Kidney (tissue), 14 donors: ENCODE results near the gene ITGA2. TPM values are rescaled to one million over a fixed set of nuclear protein-coding genes. Genes with fewer than 3 reads are reported as not detected.
"Not testable (repeated sequence)": the region's sequence is repeated elsewhere in the genome, so short reads cannot be mapped to it uniquely, and the experiment has no call there.

ENCODE experiments used
- DNase-seq, 5 donors: peaks; one replicate each; pipeline ENCODE4 v3.0.0-alpha.2; 2013 to 2020
- FAIRE-seq: peaks from 2 replicates; lab custom pipeline; 2012; peaks lifted over from hg19 to GRCh38; lab: Jason Lieb, UNC
- H3K27ac ChIP-seq, 2 donors: one replicate each; pipeline ENCODE4 v1.7.0; 2013; ENCODE audit warnings: low read depth in 2 of 2, low read length in 2 of 2, inconsistent platforms in 1 of 2
- H3K27me3 ChIP-seq: one replicate; pipeline ENCODE4 v1.7.1; 2013; ENCODE audit warnings: low read length, inconsistent platforms; ENCODE audit not compliant: control insufficient read depth, insufficient read depth
- H3K36me3 ChIP-seq, 3 donors: one replicate each; pipeline versions ENCODE4 v1.7.0 to v1.7.1; 2013; ENCODE audit warnings: low read length in 3 of 3, control low read depth in 1 of 3, inconsistent platforms in 1 of 3; ENCODE audit not compliant: insufficient read depth in 3 of 3, control insufficient read depth in 2 of 3
- H3K4me1 ChIP-seq, 3 donors: one replicate each; pipeline versions ENCODE4 v1.7.0 to v1.7.1; 2013; ENCODE audit warnings: low read length in 3 of 3, inconsistent platforms in 1 of 3, low read depth in 1 of 3; ENCODE audit not compliant: control insufficient read depth in 2 of 3, insufficient read depth in 2 of 3
- H3K4me3 ChIP-seq, 3 donors: one replicate each; pipeline versions ENCODE4 v1.7.0 to v1.8.1; 2013; ENCODE audit warnings: low read length in 3 of 3, control low read depth in 1 of 3, inconsistent platforms in 1 of 3
- H3K9ac ChIP-seq, 3 donors: one replicate each; pipeline versions ENCODE4 v1.7.0 to v1.7.1; 2013; ENCODE audit warnings: low read length in 3 of 3, control low read depth in 1 of 3, inconsistent platforms in 1 of 3
- H3K9me3 ChIP-seq, 3 donors: one replicate each; pipeline versions ENCODE4 v1.7.0 to v1.7.1; 2013; ENCODE audit warnings: low read length in 3 of 3, control low read depth in 1 of 3, inconsistent platforms in 1 of 3; ENCODE audit not compliant: control insufficient read depth in 2 of 3, insufficient read depth in 1 of 3
- intact Hi-C: fragments of 100-400 bp; cut with DNase I; formaldehyde crosslinking; loops from one replicate; pipeline ENCODE4 v1.11.1; 2022
- polyA plus RNA-seq: library from polyadenylated mRNA; stranded (reverse); fragments of 350-450 nt; fragmentation: Illumina TruSeq; extraction: RNeasy Lipid Tissue Mini Kit (QIAGEN cat#74804); gene quantifications from one replicate; pipeline ENCODE4 v1.2.3, GENCODE V29; 2014; ENCODE audit warnings: low read depth, low replicate concordance; ENCODE audit not compliant: insufficient read depth
- total RNA-seq: library from RNA; stranded (reverse); fragmentation: NEBNext Ultra II Directional; extraction: Animal tissue kit (Norgen Biotek cat#: 25700); gene quantifications from one replicate; pipeline ENCODE4 v1.2.1, GENCODE V29; 2021
- TF ChIP-seq, protein P1 (sequence below): IDR thresholded peaks from 3 replicates; pipeline ENCODE4 v1.5.1; 2012; ENCODE audit warnings: mild to moderate bottlenecking, moderate library complexity, borderline replicate concordance; ENCODE audit not compliant: insufficient read depth; ENCODE audit errors: extremely low read depth
- donor health status: control.
- donor health status: control.
- donor health status: control.
- donor health status: control.
- donor health status: control.
- donor health status: DM: yes; HTN: yes; CAD: no.
- donor health status: Normal renal cell carcinoma (clear cell type).

Gene ITGA2
- total and polyA plus RNA-seq, 2 donors from 2014 or later: 4.9 to 44.5 TPM

DNA sequence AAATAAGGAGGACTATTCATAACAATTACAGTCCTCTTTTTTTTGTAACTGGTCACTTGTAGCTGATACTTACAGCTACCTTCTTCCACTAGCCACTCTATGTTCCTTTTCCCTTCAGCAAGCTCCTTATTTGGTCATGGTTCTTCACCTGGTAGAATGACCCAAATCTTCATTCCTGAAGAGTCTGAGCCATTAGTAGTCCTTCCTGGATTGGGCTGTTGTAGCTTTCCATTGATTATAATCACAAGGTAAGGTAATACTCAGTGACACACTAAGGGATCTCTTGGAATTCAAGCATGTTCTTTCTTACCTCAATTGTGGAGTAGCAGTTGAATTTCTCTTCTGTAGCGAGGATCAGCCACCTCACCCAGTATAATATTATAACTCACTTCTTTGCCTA is 25.5 kb upstream of the ITGA2 start:
- Histone ChIP-seq H3K4me3 (no peak overlapping the region), H3K27ac (no peak overlapping the region), H3K4me1 (peaks cover 0 to 3% (median 0%) of the 10 kb centered on the region in 3 donors), H3K9me3 (no peaks in the 10 kb centered on the region), H3K27me3 (no peaks in the 10 kb centered on the region), H3K9ac (no peak overlapping the region), H3K36me3 (no peaks in the 10 kb centered on the region)
- FAIRE-seq (no peak), DNase-seq (no peak)
- TF ChIP-seq, protein P1, sequence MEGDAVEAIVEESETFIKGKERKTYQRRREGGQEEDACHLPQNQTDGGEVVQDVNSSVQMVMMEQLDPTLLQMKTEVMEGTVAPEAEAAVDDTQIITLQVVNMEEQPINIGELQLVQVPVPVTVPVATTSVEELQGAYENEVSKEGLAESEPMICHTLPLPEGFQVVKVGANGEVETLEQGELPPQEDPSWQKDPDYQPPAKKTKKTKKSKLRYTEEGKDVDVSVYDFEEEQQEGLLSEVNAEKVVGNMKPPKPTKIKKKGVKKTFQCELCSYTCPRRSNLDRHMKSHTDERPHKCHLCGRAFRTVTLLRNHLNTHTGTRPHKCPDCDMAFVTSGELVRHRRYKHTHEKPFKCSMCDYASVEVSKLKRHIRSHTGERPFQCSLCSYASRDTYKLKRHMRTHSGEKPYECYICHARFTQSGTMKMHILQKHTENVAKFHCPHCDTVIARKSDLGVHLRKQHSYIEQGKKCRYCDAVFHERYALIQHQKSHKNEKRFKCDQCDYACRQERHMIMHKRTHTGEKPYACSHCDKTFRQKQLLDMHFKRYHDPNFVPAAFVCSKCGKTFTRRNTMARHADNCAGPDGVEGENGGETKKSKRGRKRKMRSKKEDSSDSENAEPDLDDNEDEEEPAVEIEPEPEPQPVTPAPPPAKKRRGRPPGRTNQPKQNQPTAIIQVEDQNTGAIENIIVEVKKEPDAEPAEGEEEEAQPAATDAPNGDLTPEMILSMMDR: no peak
- intact Hi-C loops: no loop called here

DNA sequence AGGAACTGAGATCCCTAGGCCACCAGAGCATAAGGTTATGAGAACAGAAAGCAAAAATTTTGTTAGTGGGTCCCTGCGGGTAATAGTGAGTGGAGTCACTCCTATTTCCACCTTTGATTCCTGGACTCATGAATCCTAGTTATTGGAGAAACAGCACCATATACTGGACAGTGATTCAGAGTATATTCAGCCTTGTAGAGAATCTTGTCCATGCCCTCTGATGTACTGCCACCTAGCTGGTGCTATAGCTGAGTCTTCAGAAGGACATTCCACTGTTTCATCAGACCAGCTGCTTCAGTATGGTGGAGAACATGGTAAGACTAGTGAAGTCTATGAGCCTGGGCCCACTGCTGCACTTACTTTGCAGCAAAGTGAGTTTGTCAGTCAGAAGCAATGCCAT is 25.0 kb upstream of the ITGA2 start:
- Histone ChIP-seq H3K36me3 (no peaks in the 10 kb centered on the region), H3K4me3 (no peak overlapping the region), H3K4me1 (peaks cover 0 to 3% (median 0%) of the 10 kb centered on the region in 3 donors), H3K27me3 (no peaks in the 10 kb centered on the region), H3K9me3 (no peaks in the 10 kb centered on the region), H3K9ac (no peak overlapping the region), H3K27ac (no peak overlapping the region)
- FAIRE-seq: no peak
- DNase-seq: no peak
- TF ChIP-seq, protein P1: no peak
- intact Hi-C loops: no loop called here

DNA sequence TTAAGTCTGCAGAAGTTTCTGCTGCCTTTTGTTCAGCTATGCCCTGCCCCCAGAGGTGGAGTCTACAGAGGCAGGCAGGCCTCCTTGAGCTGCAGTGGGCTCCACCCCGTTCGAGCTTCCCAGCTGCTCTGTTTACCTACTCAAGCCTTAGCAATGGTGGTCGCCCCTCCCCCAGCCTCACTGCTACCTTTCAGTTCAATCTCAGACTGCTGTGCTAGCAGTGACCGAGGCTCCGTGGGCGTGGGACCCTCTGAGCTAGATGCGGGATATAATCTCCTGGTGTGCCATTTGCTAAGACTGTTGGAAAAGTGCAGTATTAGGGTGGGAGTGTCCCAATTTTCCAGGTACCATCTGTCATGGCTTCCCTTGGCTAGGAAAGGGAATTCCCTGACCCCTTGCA is 13.0 kb upstream of the ITGA2 start:
- H3K9me3 ChIP-seq, DNase-seq, intact Hi-C loops, H3K36me3 ChIP-seq, H3K27me3 ChIP-seq, FAIRE-seq, H3K4me1 ChIP-seq, H3K4me3 ChIP-seq, H3K9ac ChIP-seq, H3K27ac ChIP-seq: not testable (repeated sequence)

DNA sequence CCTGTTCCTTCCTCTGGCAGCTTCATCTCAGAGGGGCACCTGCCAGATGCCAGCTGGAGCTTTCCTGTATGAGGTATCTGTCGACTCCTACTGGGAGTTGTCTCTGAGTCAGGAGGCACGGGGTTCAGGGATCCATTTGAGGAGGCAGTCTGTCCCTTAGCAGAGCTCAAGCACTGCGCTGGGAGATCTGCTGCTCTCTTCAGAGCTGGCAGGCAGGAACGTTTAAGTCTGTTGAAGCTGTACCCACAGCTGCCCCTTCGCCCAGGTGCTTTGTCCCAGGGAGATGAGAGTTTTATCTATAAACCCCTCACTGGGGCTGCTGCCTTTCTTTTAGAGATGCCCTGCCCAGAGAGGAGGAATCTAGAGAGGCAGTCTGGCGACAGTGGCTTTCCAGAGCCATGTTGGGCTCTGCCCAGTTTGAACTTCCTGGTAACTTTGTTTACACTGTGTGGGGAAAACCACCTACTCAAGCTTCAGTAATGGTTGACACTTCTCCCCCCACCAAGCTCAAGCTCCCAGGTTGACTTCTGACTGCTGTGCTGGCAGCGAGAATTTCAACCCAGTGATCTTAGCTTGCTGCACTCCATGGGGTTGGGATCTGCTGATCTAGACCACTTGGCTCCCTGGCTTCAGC is 11.8 kb upstream of the ITGA2 start:
- H3K9ac ChIP-seq: no peak overlapping the region

More for the DNA sequence above, 11.8 kb upstream of the ITGA2 start:
- TF ChIP-seq, protein P1: no peak
- no peak overlapping the region for H3K27ac ChIP-seq
- H3K9me3 ChIP-seq: no peaks in the 10 kb centered on the region
- FAIRE-seq (no peak), DNase-seq (no peak)
- no peaks in the 10 kb centered on the region for H3K36me3 ChIP-seq
- H3K4me1 ChIP-seq: no peaks in the 10 kb centered on the region
- H3K4me3 ChIP-seq: no peak overlapping the region
- no peaks in the 10 kb centered on the region for H3K27me3 ChIP-seq
- intact Hi-C loops: no loop called here
